ENCODE data around the gene SAMSN1. TPM values are rescaled to one million over a fixed set of nuclear protein-coding genes. Genes with fewer than 3 reads are reported as not detected.

The SAMSN1 gene
- total and polyA plus RNA-seq, 2 experiments from 2014 or later = 3.2 to 5.4 TPM

DNA sequence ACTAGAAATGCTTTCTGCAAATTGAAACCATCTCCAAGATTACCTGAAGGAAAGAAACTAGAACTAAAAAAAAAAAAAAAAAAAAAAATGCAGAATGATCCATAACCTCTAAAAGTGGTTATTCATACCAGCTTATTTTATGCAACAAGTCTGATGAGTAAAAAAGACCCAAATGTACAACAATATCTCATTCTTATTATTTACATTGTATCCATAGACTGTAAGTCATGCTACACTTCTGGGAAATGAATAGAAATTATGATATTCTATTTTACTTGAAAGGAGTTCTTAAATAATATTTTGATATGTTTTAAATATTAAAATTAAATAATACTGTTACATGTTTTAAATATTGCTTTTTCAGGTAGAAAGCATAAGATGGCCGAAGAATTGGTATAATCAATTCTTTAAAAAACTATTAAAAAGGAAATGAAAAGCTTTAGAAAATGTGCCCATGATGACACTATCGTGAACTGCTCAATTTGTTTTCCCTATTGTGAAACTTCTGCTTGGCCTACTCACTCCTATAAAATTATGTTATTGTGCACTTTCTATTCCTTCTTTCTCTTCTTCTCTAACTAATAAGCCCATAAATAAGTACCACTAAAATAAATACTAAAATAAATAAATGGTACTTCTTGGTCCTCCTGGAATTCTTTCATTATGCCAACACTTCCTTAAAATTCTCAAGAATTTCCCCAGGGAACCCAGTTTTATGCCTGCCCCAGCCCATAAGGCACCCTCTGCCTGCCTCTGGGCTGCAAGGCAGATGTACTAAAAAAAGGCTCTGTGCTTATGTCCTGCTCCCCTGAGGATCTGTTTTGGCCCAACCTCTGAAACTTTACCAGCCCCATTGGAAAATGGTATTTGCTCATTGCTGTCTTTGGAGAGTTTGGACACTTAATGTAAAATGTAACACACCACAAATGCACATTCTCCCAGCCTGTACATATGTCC is 18.1 kb downstream of the SAMSN1 start:
- Histone ChIP-seq H3K36me3 (ENCODE audit: insufficient read depth) (no peaks in the 10 kb centered on the region), H4K20me1 (replicated peaks; ENCODE audit: insufficient read depth) (no peaks in the 10 kb centered on the region), H3K27me3 (ENCODE audit: insufficient read depth) (no peaks in the 10 kb centered on the region), H3K4me3 (no peak overlapping the region), H3K4me1 (ENCODE audit: insufficient read depth) (peaks cover 8% of the 10 kb centered on the region; the same call in 1 of the 2 replicates), H2AFZ (no peak overlapping the region), H3K79me2 (replicated peaks; ENCODE audit: insufficient read depth) (no peaks in the 10 kb centered on the region), H3F3A (replicated peaks; ENCODE audit: low read depth) (no peaks in the 10 kb centered on the region), H3K9me2 (ENCODE audit: insufficient read depth) (no peaks in the 10 kb centered on the region), H3K4me2 (no peak overlapping the region), H3K27ac (ENCODE audit: low read depth) (no peak overlapping the region)
- H3K4me3 Mint-ChIP-seq = no peak overlapping the region
- H3K27me3 Mint-ChIP-seq (ENCODE audit: insufficient read depth, low read depth, poor library complexity) = no peaks in the 10 kb centered on the region
- no peak for TF ChIP-seq JUNB (IDR thresholded peaks at IDR 0.05; ENCODE audit: unreplicated experiment)
- no peak for TF ChIP-seq CREB1 (CRISPR knock-in tag; IDR thresholded peaks at IDR 0.05; ENCODE audit: low read depth)
- no peak for TF ChIP-seq EZH2phosphoT487 (IDR thresholded peaks at IDR 0.05; ENCODE audit: unreplicated experiment)
- no peak for TF ChIP-seq ZNF114 (CRISPR knock-in tag; IDR thresholded peaks at IDR 0.05)
- TF ChIP-seq, protein P1, sequence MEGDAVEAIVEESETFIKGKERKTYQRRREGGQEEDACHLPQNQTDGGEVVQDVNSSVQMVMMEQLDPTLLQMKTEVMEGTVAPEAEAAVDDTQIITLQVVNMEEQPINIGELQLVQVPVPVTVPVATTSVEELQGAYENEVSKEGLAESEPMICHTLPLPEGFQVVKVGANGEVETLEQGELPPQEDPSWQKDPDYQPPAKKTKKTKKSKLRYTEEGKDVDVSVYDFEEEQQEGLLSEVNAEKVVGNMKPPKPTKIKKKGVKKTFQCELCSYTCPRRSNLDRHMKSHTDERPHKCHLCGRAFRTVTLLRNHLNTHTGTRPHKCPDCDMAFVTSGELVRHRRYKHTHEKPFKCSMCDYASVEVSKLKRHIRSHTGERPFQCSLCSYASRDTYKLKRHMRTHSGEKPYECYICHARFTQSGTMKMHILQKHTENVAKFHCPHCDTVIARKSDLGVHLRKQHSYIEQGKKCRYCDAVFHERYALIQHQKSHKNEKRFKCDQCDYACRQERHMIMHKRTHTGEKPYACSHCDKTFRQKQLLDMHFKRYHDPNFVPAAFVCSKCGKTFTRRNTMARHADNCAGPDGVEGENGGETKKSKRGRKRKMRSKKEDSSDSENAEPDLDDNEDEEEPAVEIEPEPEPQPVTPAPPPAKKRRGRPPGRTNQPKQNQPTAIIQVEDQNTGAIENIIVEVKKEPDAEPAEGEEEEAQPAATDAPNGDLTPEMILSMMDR (conservative IDR thresholded peaks at IDR 0.05; ENCODE audit: low read depth in 2 of 2) = no peak
- no peak for TF ChIP-seq ETS1 (IDR thresholded peaks at IDR 0.05)
- no peak for TF ChIP-seq ZNF331 (CRISPR knock-in tag; IDR thresholded peaks at IDR 0.05; ENCODE audit: low read depth)
- TF ChIP-seq ZNF462 (CRISPR knock-in tag; IDR thresholded peaks at IDR 0.05) = no peak
- TF ChIP-seq POLR2AphosphoS5 (IDR thresholded peaks at IDR 0.05; ENCODE audit: low read depth) = no peak
- no peak for TF ChIP-seq EZH2 (IDR thresholded peaks at IDR 0.05; ENCODE audit: low read depth, unreplicated experiment)
- no peak for TF ChIP-seq REST (IDR thresholded peaks at IDR 0.05; ENCODE audit: unreplicated experiment)
- TF ChIP-seq NANOG (IDR thresholded peaks at IDR 0.05; ENCODE audit: borderline replicate concordance) = no peak
- no peak for TF ChIP-seq STAT1 (IDR thresholded peaks at IDR 0.05; ENCODE audit: unreplicated experiment)
- no peak overlapping the region for H3K27ac Mint-ChIP-seq
- H3K4me1 Mint-ChIP-seq = no peaks in the 10 kb centered on the region
- DNase-seq (ENCODE audit: low spot score) (no peak), ATAC-seq (no peak)
- H3K9me3 Mint-ChIP-seq = no peaks in the 10 kb centered on the region
- H3K36me3 Mint-ChIP-seq (ENCODE audit: low read depth) = no peaks in the 10 kb centered on the region
